ENCODE data around the gene PTF1A.

GRCh38 chr10:23201837-23202236, 9.7 kb downstream of the PTF1A start:
- TF ChIP-seq CTCF (IDR thresholded peaks at IDR 0.05) (no peak), POLR2A (IDR thresholded peaks at IDR 0.05) (no peak)

Measured in esophagus squamous epithelium (tissue), 4 donors.